Thymus (tissue), 11 donors: Measurements from ENCODE around the gene KLHL36. TPM values are rescaled to one million over a fixed set of nuclear protein-coding genes. Genes with fewer than 3 reads are reported as not detected.
A peak's percentile ranks its signal among the peaks of the same experiment; 100 is the strongest.
"Not testable (repeated sequence)": the region's sequence is repeated elsewhere in the genome, so short reads cannot be mapped to it uniquely, and the experiment has no call there.

Experiments used
- DNase-seq, 9 donors: peaks; one replicate each; pipeline ENCODE4 v3.0.0-alpha.2; 2013; ENCODE audit warnings: low spot score in 9 of 9, low read depth in 6 of 9, missing footprints in 1 of 9
- H3K27ac ChIP-seq, 2 donors: one replicate each; pipeline ENCODE4 v1.5.1; 2013; ENCODE audit warnings: control low read depth in 1 of 2, low read depth in 1 of 2, low read length in 1 of 2, mild to moderate bottlenecking in 1 of 2, moderate library complexity in 1 of 2
- H3K27me3 ChIP-seq, 2 donors: one replicate each; pipeline ENCODE4 v1.5.1; 2013; ENCODE audit warnings: low read length in 1 of 2; ENCODE audit not compliant: control insufficient read depth in 2 of 2, insufficient read depth in 1 of 2
- H3K36me3 ChIP-seq, 2 donors: one replicate each; pipeline ENCODE4 v1.5.1; 2013; ENCODE audit warnings: low read length in 1 of 2, mild to moderate bottlenecking in 1 of 2, moderate library complexity in 1 of 2; ENCODE audit not compliant: control insufficient read depth in 2 of 2, insufficient read depth in 2 of 2
- H3K4me1 ChIP-seq, 2 donors: one replicate each; pipeline ENCODE4 v1.5.1; 2013; ENCODE audit warnings: low read length in 2 of 2; ENCODE audit not compliant: control insufficient read depth in 2 of 2, insufficient read depth in 2 of 2
- H3K4me3 ChIP-seq, 2 donors: one replicate each; pipeline ENCODE4 v1.5.1; 2013; ENCODE audit warnings: low read length in 2 of 2, control low read depth in 1 of 2, mild to moderate bottlenecking in 1 of 2
- H3K9me3 ChIP-seq, 2 donors: one replicate each; pipeline ENCODE4 v1.5.1; 2013; ENCODE audit warnings: low read length in 1 of 2, mild to moderate bottlenecking in 1 of 2; ENCODE audit not compliant: control insufficient read depth in 2 of 2, insufficient read depth in 1 of 2
- WGBS: extraction: QIAGEN DNeasy Blood & Tissue Kit; methylation state at CpG from one replicate; pipeline ENCODE4 v1.1.7; 2013; 5-methylcytosine and 5-hydroxymethylcytosine counted together
- polyA plus RNA-seq: library from polyadenylated mRNA; stranded (reverse); fragments of 200-250 nt; gene quantifications from one replicate; pipeline ENCODE4 v1.2.3, GENCODE V29; 2013
- total RNA-seq: library from RNA; stranded (reverse); fragments of 120-200 nt; gene quantifications from one replicate; pipeline ENCODE4 v1.2.4, GENCODE V29; 2013
- donor health status: healthy.

KLHL36 gene
- total and polyA plus RNA-seq, 2 donors, result 14.4 to 17.8 TPM

GRCh38 chr16:84632862-84633261 is 15.4 kb upstream of the KLHL36 start:
- H3K27ac ChIP-seq, DNase-seq: not testable (repeated sequence)
- 97% methylated on average over 7 of the region's 7 CpGs for WGBS

GRCh38 chr16:84633622-84634021 is 14.7 kb upstream of the KLHL36 start:
- peaks cover 0 to 5% of the 10 kb centered on the region in 2 donors for H3K4me1 ChIP-seq
- WGBS, result 90% methylated on average over 9 of the region's 9 CpGs
- no peaks in the 10 kb centered on the region for H3K36me3 ChIP-seq
- H3K27ac ChIP-seq, result no peak overlapping the region
- H3K4me3 ChIP-seq, result no peak overlapping the region
- DNase-seq, result no peak
- peaks cover 0 to 9% of the 10 kb centered on the region in 2 donors for H3K27me3 ChIP-seq
- no peaks in the 10 kb centered on the region for H3K9me3 ChIP-seq

More at GRCh38 chr16:84632862-84633261, 15.4 kb upstream of the KLHL36 start:
- H3K4me1 ChIP-seq, H3K36me3 ChIP-seq, H3K27me3 ChIP-seq, H3K9me3 ChIP-seq, H3K4me3 ChIP-seq: not testable (repeated sequence)

- Histone ChIP-seq H3K4me3 (no peak overlapping the region), H3K4me1 (peaks cover 0 to 9% of the 10 kb centered on the region in 2 donors), H3K27me3 (peaks cover 0 to 2% of the 10 kb centered on the region in 2 donors), H3K36me3 (no peaks in the 10 kb centered on the region), H3K27ac (no peak overlapping the region), H3K9me3 (no peaks in the 10 kb centered on the region)
- WGBS, result 96% methylated on average over 8 of the region's 8 CpGs
- no peak for DNase-seq
These were observed 12.6 kb upstream of the KLHL36 start for GRCh38 chr16:84635702-84636101.

- Histone ChIP-seq H3K4me1 (peaks cover 3 to 24% of the 10 kb centered on the region in 2 donors), H3K27ac (no peak overlapping the region), H3K36me3 (no peaks in the 10 kb centered on the region), H3K27me3 (peaks cover 0 to 2% of the 10 kb centered on the region in 2 donors), H3K9me3 (no peaks in the 10 kb centered on the region), H3K4me3 (no peak overlapping the region)
- WGBS, result 96% methylated on average over 4 of the region's 4 CpGs
- DNase-seq, result no peak
These were observed 10.6 kb upstream of the KLHL36 start for GRCh38 chr16:84637709-84638108.

- no peak for DNase-seq
- WGBS, result 95% methylated on average over 8 of the region's 8 CpGs
These were observed 10.0 kb upstream of the KLHL36 start for GRCh38 chr16:84638231-84638806.

GRCh38 chr16:84640145-84640544 is 8.2 kb upstream of the KLHL36 start:
- H3K4me3 ChIP-seq, result no peak overlapping the region
- DNase-seq, result no peak
- H3K36me3 ChIP-seq, result no peaks in the 10 kb centered on the region
- H3K27ac ChIP-seq, result no peak overlapping the region
- H3K9me3 ChIP-seq, result no peaks in the 10 kb centered on the region
- 98% methylated on average over 5 of the region's 5 CpGs for WGBS
- peaks cover 3 to 24% of the 10 kb centered on the region in 2 donors for H3K4me1 ChIP-seq
- no peaks in the 10 kb centered on the region for H3K27me3 ChIP-seq

More at GRCh38 chr16:84638231-84638806, 10.0 kb upstream of the KLHL36 start:
- H3K36me3 ChIP-seq, result no peaks in the 10 kb centered on the region
- H3K27ac ChIP-seq, result no peak overlapping the region
- H3K9me3 ChIP-seq, result no peaks in the 10 kb centered on the region
- H3K27me3 ChIP-seq, result peaks cover 0 to 2% of the 10 kb centered on the region in 2 donors
- peaks cover 3 to 24% of the 10 kb centered on the region in 2 donors for H3K4me1 ChIP-seq
- H3K4me3 ChIP-seq, result no peak overlapping the region

GRCh38 chr16:84641643-84642358 is 6.5 kb upstream of the KLHL36 start:
- H3K36me3 ChIP-seq, result no peaks in the 10 kb centered on the region
- peaks cover 3 to 24% of the 10 kb centered on the region in 2 donors for H3K4me1 ChIP-seq
- no peaks in the 10 kb centered on the region for H3K9me3 ChIP-seq
- peak overlapping the region in 1 of 2 donors; percentile 75 for H3K27ac ChIP-seq
- no peak overlapping the region for H3K4me3 ChIP-seq
- H3K27me3 ChIP-seq, result no peaks in the 10 kb centered on the region
- peak in 3 of 9 donors; percentile 28 to 68 (median 40) for DNase-seq
- WGBS, result 76% methylated on average over 6 of the region's 6 CpGs

GRCh38 chr16:84643180-84643583 is 5.1 kb upstream of the KLHL36 start:
- 94% methylated on average over 8 of the region's 8 CpGs for WGBS
- Histone ChIP-seq H3K36me3 (no peaks in the 10 kb centered on the region), H3K9me3 (no peaks in the 10 kb centered on the region), H3K27me3 (peaks cover 3 to 9% of the 10 kb centered on the region in 2 donors), H3K27ac (no peak overlapping the region), H3K4me1 (peaks cover 8 to 32% of the 10 kb centered on the region in 2 donors), H3K4me3 (no peak overlapping the region)
- no peak for DNase-seq

- 95% methylated on average over 4 of the region's 4 CpGs for WGBS
- no peak for DNase-seq
- peaks cover 3 to 9% of the 10 kb centered on the region in 2 donors for H3K27me3 ChIP-seq
- H3K9me3 ChIP-seq, result no peaks in the 10 kb centered on the region
- no peak overlapping the region for H3K27ac ChIP-seq
- H3K4me3 ChIP-seq, result no peak overlapping the region
- H3K36me3 ChIP-seq, result no peaks in the 10 kb centered on the region
- H3K4me1 ChIP-seq, result peaks cover 8 to 33% of the 10 kb centered on the region in 2 donors
These were observed 4.6 kb upstream of the KLHL36 start for GRCh38 chr16:84643674-84644073.
